ENCODE results near the gene AGAP1.

The AGAP1 gene

DNA sequence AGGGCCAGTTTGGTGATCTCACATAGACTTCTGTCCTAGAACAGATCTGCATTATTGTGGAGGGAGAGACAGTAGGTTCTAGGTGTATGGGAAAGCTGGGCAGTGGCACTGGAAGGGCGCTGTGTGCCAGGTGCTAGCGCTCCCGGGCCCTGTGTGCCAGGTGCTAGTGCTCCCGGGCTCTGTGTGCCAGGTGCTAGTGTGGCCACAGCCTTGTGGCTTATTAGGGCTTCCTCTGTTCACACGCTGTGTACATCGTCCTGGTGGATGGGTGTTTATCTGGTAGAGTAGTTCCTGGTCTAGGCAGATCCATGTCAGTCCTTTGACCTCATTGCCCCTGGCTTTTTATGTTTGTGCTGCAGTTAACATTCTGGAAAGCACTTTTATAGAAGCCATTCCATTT lies 263.4 kb downstream of the AGAP1 start:
- Histone ChIP-seq H3K27ac (ENCODE audit: low read depth, low read length) (no peak overlapping the region), H3K4me2 (ENCODE audit: low read length) (no peak overlapping the region), H4K20me1 (ENCODE audit: control insufficient read depth, insufficient read depth, low read depth, low read length) (no peaks in the 10 kb centered on the region), H3K4me1 (ENCODE audit: control insufficient read depth, low read length) (no peaks in the 10 kb centered on the region), H3K79me2 (ENCODE audit: control insufficient read depth, low read length) (no peaks in the 10 kb centered on the region), H3F3A (ENCODE audit: control insufficient read depth, insufficient read depth) (no peaks in the 10 kb centered on the region), H3K36me3 (ENCODE audit: control insufficient read depth, low read length) (no peaks in the 10 kb centered on the region), H3K9me3 (ENCODE audit: control insufficient read depth, insufficient read depth, low read length) (no peaks in the 10 kb centered on the region), H3K27me3 (ENCODE audit: control insufficient read depth, low read length) (no peaks in the 10 kb centered on the region), H3K4me3 (ENCODE audit: low read length) (no peak overlapping the region), H3K9me2 (replicated peaks; ENCODE audit: control insufficient read depth, low read length) (no peaks in the 10 kb centered on the region)
- TF ChIP-seq, protein P1, sequence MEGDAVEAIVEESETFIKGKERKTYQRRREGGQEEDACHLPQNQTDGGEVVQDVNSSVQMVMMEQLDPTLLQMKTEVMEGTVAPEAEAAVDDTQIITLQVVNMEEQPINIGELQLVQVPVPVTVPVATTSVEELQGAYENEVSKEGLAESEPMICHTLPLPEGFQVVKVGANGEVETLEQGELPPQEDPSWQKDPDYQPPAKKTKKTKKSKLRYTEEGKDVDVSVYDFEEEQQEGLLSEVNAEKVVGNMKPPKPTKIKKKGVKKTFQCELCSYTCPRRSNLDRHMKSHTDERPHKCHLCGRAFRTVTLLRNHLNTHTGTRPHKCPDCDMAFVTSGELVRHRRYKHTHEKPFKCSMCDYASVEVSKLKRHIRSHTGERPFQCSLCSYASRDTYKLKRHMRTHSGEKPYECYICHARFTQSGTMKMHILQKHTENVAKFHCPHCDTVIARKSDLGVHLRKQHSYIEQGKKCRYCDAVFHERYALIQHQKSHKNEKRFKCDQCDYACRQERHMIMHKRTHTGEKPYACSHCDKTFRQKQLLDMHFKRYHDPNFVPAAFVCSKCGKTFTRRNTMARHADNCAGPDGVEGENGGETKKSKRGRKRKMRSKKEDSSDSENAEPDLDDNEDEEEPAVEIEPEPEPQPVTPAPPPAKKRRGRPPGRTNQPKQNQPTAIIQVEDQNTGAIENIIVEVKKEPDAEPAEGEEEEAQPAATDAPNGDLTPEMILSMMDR (IDR thresholded peaks at IDR 0.05; ENCODE audit: low read depth, low read length, poor library complexity, severe bottlenecking), result no peak
- TF ChIP-seq EZH2phosphoT487 (IDR thresholded peaks at IDR 0.05; ENCODE audit: borderline replicate concordance, low read length), result no peak

DNA sequence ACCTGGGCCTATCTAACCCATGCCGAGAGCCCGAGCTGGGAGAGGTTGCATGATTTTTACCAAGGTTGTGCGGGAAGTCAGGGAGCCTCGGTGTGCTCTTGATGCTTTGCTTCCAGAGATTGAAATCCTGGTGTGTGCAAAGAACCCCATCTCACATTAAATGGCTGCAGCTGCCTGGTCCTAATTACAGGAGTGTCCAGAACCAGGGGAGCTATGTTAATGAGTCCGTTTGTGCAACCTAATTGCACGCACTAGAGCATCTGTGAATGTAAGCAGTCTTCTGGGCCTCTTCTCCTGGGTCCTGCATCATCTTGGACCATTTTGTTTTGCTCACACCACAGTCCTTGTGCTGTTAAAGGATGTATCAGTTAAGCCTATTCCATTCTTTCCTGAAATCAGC lies 263.8 kb downstream of the AGAP1 start:
- TF ChIP-seq, protein P1 (IDR thresholded peaks at IDR 0.05; ENCODE audit: low read depth, low read length, poor library complexity, severe bottlenecking), result no peak
- TF ChIP-seq EZH2phosphoT487 (IDR thresholded peaks at IDR 0.05; ENCODE audit: borderline replicate concordance, low read length), result no peak
- no peaks in the 10 kb centered on the region for H3K9me2 ChIP-seq (replicated peaks; ENCODE audit: control insufficient read depth, low read length)
- H3K36me3 ChIP-seq (ENCODE audit: control insufficient read depth, low read length), result no peaks in the 10 kb centered on the region
- no peaks in the 10 kb centered on the region for H3F3A ChIP-seq (ENCODE audit: control insufficient read depth, insufficient read depth)
- no peak overlapping the region for H3K27ac ChIP-seq (ENCODE audit: low read depth, low read length)
- H3K9me3 ChIP-seq (ENCODE audit: control insufficient read depth, insufficient read depth, low read length), result no peaks in the 10 kb centered on the region
- H3K4me2 ChIP-seq (ENCODE audit: low read length), result no peak overlapping the region
- H4K20me1 ChIP-seq (ENCODE audit: control insufficient read depth, insufficient read depth, low read depth, low read length), result no peaks in the 10 kb centered on the region
- no peak overlapping the region for H3K4me3 ChIP-seq (ENCODE audit: low read length)
- no peaks in the 10 kb centered on the region for H3K27me3 ChIP-seq (ENCODE audit: control insufficient read depth, low read length)
- H3K79me2 ChIP-seq (ENCODE audit: control insufficient read depth, low read length), result no peaks in the 10 kb centered on the region
- H3K4me1 ChIP-seq (ENCODE audit: control insufficient read depth, low read length), result no peaks in the 10 kb centered on the region

DNA sequence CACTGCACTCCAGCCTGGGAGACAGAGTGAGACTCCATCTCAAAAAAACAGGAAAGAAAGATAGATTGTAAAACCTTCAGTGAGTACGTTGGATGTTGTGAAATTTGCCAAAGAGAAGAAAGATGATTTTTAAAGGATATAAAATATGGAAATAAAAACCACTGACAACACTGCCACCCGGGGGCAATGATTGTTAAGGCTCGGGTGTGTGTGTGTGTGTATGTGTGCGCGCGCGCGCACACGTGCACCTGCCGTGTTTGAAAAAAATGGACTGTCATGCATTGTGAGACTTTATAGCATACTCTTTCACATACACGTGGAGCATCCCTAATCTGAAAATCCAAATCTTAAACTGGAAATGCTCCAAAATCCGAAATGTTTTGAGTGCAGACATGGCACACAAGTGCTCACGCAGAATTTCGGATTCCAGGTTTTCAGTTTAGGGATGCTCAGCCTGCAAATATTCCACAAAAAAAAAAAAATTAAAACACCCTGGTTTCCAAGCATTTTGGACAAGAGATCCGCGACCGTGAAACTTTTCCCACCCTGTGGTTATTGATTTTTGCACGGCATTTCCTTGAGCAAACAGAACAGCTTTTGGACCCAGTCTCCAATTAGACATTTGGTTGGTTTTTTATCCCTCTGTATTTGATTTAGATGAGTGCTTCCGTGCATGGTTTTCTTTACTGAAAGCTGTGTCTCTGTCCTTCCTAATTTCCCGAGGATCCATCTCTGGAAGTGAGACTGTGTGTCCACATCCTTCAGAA lies 269.2 kb downstream of the AGAP1 start:
- no peak overlapping the region for H3K27ac ChIP-seq (ENCODE audit: low read depth, low read length)
- H3K9me2 ChIP-seq (replicated peaks; ENCODE audit: control insufficient read depth, low read length), result no peaks in the 10 kb centered on the region
- H3K4me1 ChIP-seq (ENCODE audit: control insufficient read depth, low read length), result no peaks in the 10 kb centered on the region
- H3K27me3 ChIP-seq (ENCODE audit: control insufficient read depth, low read length), result no peaks in the 10 kb centered on the region
- no peaks in the 10 kb centered on the region for H3K36me3 ChIP-seq (ENCODE audit: control insufficient read depth, low read length)
- peaks cover 3% of the 10 kb centered on the region; the same call in 1 of the 2 replicates for H4K20me1 ChIP-seq (ENCODE audit: control insufficient read depth, insufficient read depth, low read depth, low read length)
- H3K79me2 ChIP-seq (ENCODE audit: control insufficient read depth, low read length), result no peaks in the 10 kb centered on the region
- TF ChIP-seq, protein P1 (IDR thresholded peaks at IDR 0.05; ENCODE audit: low read depth, low read length, poor library complexity, severe bottlenecking), result no peak
- no peak for TF ChIP-seq EZH2phosphoT487 (IDR thresholded peaks at IDR 0.05; ENCODE audit: borderline replicate concordance, low read length)
- H3K4me3 ChIP-seq (ENCODE audit: low read length), result no peak overlapping the region
- no peaks in the 10 kb centered on the region for H3K9me3 ChIP-seq (ENCODE audit: control insufficient read depth, insufficient read depth, low read length)
- H3F3A ChIP-seq (ENCODE audit: control insufficient read depth, insufficient read depth), result no peaks in the 10 kb centered on the region
- no peak overlapping the region for H3K4me2 ChIP-seq (ENCODE audit: low read length)

Data from DOHH2 (cell line).